HepG2 (cell line): ENCODE data around the gene ZNF845. TPM values are rescaled to one million over a fixed set of nuclear protein-coding genes. Genes with fewer than 3 reads are reported as not detected.

ENCODE experiments used
- AKAP8 ChIP-seq: sonication (generic); formaldehyde crosslinking; IDR thresholded peaks from 2 replicates; pipeline ENCODE4 v1.5.1; 2020; ENCODE audit warnings: mild to moderate bottlenecking, missing genetic modification reagents
- ARNT2 ChIP-seq: sonication (generic); formaldehyde crosslinking; IDR thresholded peaks from 2 replicates; pipeline ENCODE4 v1.8.0; 2022; ENCODE audit warnings: mild to moderate bottlenecking, low read depth, missing genetic modification reagents, moderate library complexity
- ASH2L ChIP-seq: fragments of 300-600, 200-600 bp; sonication (generic); IDR thresholded peaks from 2 replicates; pipeline ENCODE4 v1.7.0; 2017; ENCODE audit warnings: low read depth, mild to moderate bottlenecking, moderate library complexity, mixed read lengths, low read length; ENCODE audit not compliant: insufficient read length
- ATF7-NPFF ChIP-seq: sonication (generic); formaldehyde crosslinking; IDR thresholded peaks from 2 replicates; pipeline ENCODE4 v1.8.1; 2023; ENCODE audit warnings: mild to moderate bottlenecking, low read depth, missing genetic modification reagents, moderate library complexity
- BCL6 ChIP-seq: IDR thresholded peaks from 2 replicates; pipeline ENCODE4 v1.6.1; 2016; ENCODE audit warnings: missing genetic modification reagents, missing compliant biosample characterization
- BRCA1 ChIP-seq: sonication (generic); formaldehyde crosslinking; IDR thresholded peaks from 2 replicates; pipeline ENCODE4 v1.4.0; 2020; ENCODE audit warnings: missing genetic modification reagents
- ELF4 ChIP-seq: sonication (generic); formaldehyde crosslinking; IDR thresholded peaks from 2 replicates; pipeline ENCODE4 v1.5.0; 2020; ENCODE audit warnings: missing genetic modification reagents, mild to moderate bottlenecking, moderate library complexity, borderline replicate concordance
- HDAC1 ChIP-seq: sonication (generic); formaldehyde crosslinking; IDR thresholded peaks from 2 replicates; pipeline ENCODE4 v1.5.1; 2020; ENCODE audit warnings: mild to moderate bottlenecking, missing genetic modification reagents
- HDAC2 ChIP-seq: sonication (generic); formaldehyde crosslinking; IDR thresholded peaks from 2 replicates; pipeline ENCODE4 v1.4.0; 2020; ENCODE audit warnings: missing genetic modification reagents
- HNF4G ChIP-seq, 2 experiments: sonication (generic) in 1 of 2; formaldehyde crosslinking in 1 of 2; IDR thresholded peaks; 2 replicates each; pipeline versions ENCODE4 v1.4.0 to v1.6.1; 2011 to 2020; ENCODE audit warnings: borderline replicate concordance in 2 of 2, low read depth in 2 of 2, mild to moderate bottlenecking in 2 of 2, low read length in 1 of 2, missing genetic modification reagents in 1 of 2, moderate library complexity in 1 of 2
- KDM5A ChIP-seq: fragments of 200-600 bp; sonication (generic); IDR thresholded peaks from 2 replicates; pipeline ENCODE4 v1.7.0; 2018; ENCODE audit warnings: antibody characterized with exemption, mild to moderate bottlenecking, low read length, borderline replicate concordance
- MAF1 ChIP-seq: sonication (generic); formaldehyde crosslinking; IDR thresholded peaks from 2 replicates; pipeline ENCODE4 v1.5.0; 2020; ENCODE audit warnings: missing genetic modification reagents, borderline replicate concordance
- MAX ChIP-seq: IDR thresholded peaks from 2 replicates; pipeline ENCODE4 v1.6.1; 2012; ENCODE audit warnings: inconsistent platforms
- PHF20 ChIP-seq: sonication (generic); formaldehyde crosslinking; IDR thresholded peaks from 2 replicates; pipeline ENCODE4 v1.5.0; 2020; ENCODE audit warnings: mild to moderate bottlenecking, missing genetic modification reagents
- POLR2AphosphoS5 ChIP-seq: IDR thresholded peaks from 2 replicates; pipeline ENCODE4 v1.6.1; 2012; ENCODE audit warnings: low read depth, low read length
- POLR2G ChIP-seq: fragments of 200-400 bp; formaldehyde crosslinking; IDR thresholded peaks from 2 replicates; pipeline ENCODE4 v1.6.1; 2018; ENCODE audit warnings: mild to moderate bottlenecking, low read depth, low read length, moderate library complexity
- RBFOX2 ChIP-seq: fragments of 200-400 bp; formaldehyde crosslinking; IDR thresholded peaks from 2 replicates; pipeline ENCODE4 v1.6.1; 2017; ENCODE audit warnings: low read depth, mild to moderate bottlenecking, low read length
- SIN3A ChIP-seq: IDR thresholded peaks from 2 replicates; pipeline ENCODE4 v1.6.1; 2011; ENCODE audit warnings: low read depth, mild to moderate bottlenecking, control low read depth, low read length, borderline replicate concordance
- SMAD3 ChIP-seq: sonication (generic); formaldehyde crosslinking; IDR thresholded peaks from 2 replicates; pipeline ENCODE4 v1.4.0; 2020; ENCODE audit warnings: missing genetic modification reagents
- TAF1 ChIP-seq: sonication (generic); formaldehyde crosslinking; IDR thresholded peaks from 2 replicates; pipeline ENCODE4 v1.4.0; 2020; ENCODE audit warnings: missing genetic modification reagents
- ZMYM4 ChIP-seq: sonication (generic); formaldehyde crosslinking; IDR thresholded peaks from 2 replicates; pipeline ENCODE4 v1.8.1; 2023; ENCODE audit warnings: mild to moderate bottlenecking, missing genetic modification reagents
- ZNF143 ChIP-seq: sonication (generic); formaldehyde crosslinking; IDR thresholded peaks from 2 replicates; pipeline ENCODE4 v1.4.0; 2020; ENCODE audit warnings: missing genetic modification reagents
- ZNF180 ChIP-seq: sonication (generic); formaldehyde crosslinking; IDR thresholded peaks from 2 replicates; pipeline ENCODE4 v1.4.0; 2020; ENCODE audit warnings: low read depth, missing genetic modification reagents, borderline replicate concordance
- polyA plus RNA-seq, 8 experiments: library from polyadenylated mRNA; depleted of rRNA in 3 of 8; stranded (reverse) in 7 of 8; unstranded in 1 of 8; fragments of >200 nt; fragmentation: Illumina TruSeq in 4 of 8; extraction: Trizol in 4 of 8; gene quantifications; 2 replicates each; pipeline versions ENCODE4 v1.2.1 to v1.2.3, GENCODE V29; 2011 to 2016; ENCODE audit warnings: low read depth in 4 of 8, missing spikeins in 1 of 8, mixed read lengths in 1 of 8; ENCODE audit not compliant: insufficient read depth in 1 of 8
- total RNA-seq, 5 experiments: library from RNA; depleted of rRNA; stranded (reverse); fragments of >200 nt; fragmentation: Illumina TruSeq; extraction: Trizol; gene quantifications; 2 replicates each; pipeline ENCODE4 v1.2.3, GENCODE V29; 2016; ENCODE audit warnings: low read depth in 1 of 5
- TF ChIP-seq, protein P1 (sequence below): sonication (generic); formaldehyde crosslinking; IDR thresholded peaks from 2 replicates; pipeline ENCODE4 v1.8.1; 2023; ENCODE audit warnings: missing genetic modification reagents, inconsistent platforms, borderline replicate concordance
- TF ChIP-seq, protein P2 (sequence below): sonication (generic); formaldehyde crosslinking; IDR thresholded peaks from 2 replicates; pipeline ENCODE4 v1.5.0; 2020; ENCODE audit warnings: mild to moderate bottlenecking, missing genetic modification reagents

Gene ZNF845
- total and polyA plus RNA-seq, 2 of the 13 experiments (the other 11 are each of a cell fraction or from before 2014, with no cell fraction given) = 1.7 to 9.6 TPM

DNA sequence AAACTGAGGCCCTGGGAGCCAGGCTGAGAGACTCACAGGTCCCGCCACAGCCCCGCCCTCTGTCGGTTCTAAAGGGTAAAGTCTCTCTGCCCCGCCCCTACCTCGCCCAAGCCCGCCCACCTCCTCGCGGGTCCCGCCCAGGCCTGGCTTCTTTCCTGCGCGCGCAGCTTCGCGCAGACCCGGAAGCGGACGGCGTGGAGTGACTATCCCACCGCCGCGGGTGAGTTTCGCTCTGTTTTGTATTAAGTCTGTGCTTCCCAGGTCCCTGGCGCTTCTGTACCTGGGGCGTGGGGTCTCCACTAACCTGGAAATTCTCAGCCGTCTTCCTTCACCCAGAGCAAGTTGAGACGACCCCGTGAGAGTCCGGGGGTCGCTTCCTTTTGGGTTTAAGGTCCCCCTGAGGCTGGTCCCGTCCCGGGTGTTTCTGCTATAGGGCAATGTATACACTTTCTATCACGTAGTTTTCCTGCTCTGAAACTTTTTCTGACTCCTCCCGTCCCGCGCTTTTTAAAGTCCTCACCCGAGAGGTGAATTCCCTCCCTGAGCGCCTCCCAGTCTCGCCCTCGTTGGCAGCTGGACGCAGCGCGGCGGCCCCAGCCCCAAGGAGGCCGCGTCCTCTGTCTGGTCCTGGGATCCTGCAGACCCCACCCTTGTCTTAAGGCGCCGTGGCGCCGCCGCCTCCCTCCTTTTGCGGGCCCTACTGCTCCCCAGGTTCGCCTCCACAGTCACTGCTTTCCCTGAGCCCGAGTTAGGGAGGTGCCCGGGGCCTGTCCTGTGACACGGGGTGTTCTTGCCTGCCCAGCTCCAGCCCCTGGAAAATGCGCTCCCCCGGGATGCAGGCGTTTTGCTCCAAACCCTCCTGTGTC, 61.7 kb downstream of the ZNF845 start, which contains the start of gene ZNF765 (continued):
- TF ChIP-seq MAX (0 out of 2 replicates have a peak, but pooled peaks have one; percentile 8), ATF7-NPFF (CRISPR knock-in tag) (peak; percentile 23; the same call in 1 of the 2 replicates), PHF20 (CRISPR knock-in tag) (peak; percentile 68), AKAP8 (CRISPR knock-in tag) (0 out of 2 replicates have a peak, but pooled peaks have one; percentile 21), HDAC1 (CRISPR knock-in tag) (peak; percentile 71; the same call in 1 of the 2 replicates), POLR2G (peak; percentile 88), HDAC2 (CRISPR knock-in tag) (peak; percentile 20; the same call in 1 of the 2 replicates), BCL6 (CRISPR knock-in tag) (no peak), ARNT2 (CRISPR knock-in tag) (0 out of 2 replicates have a peak, but pooled peaks have one; percentile 9), RBFOX2 (peak; percentile 70), POLR2AphosphoS5 (peak; percentile 86), ELF4 (CRISPR knock-in tag) (peak; percentile 75; the same call in 1 of the 2 replicates), ZMYM4 (CRISPR knock-in tag) (peak; percentile 72; the same call in 1 of the 2 replicates), BRCA1 (CRISPR knock-in tag) (0 out of 2 replicates have a peak, but pooled peaks have one; percentile 57), SIN3A (peak; percentile 82; the same call in 1 of the 2 replicates), SMAD3 (peak; percentile 46; the same call in 1 of the 2 replicates), MAF1 (CRISPR knock-in tag) (0 out of 2 replicates have a peak, but pooled peaks have one; percentile 43), ASH2L (peak; percentile 39), ZNF180 (CRISPR knock-in tag) (no peak), ZNF143 (CRISPR knock-in tag) (0 out of 2 replicates have a peak, but pooled peaks have one; percentile 9), TAF1 (peak; percentile 31; the same call in 1 of the 2 replicates), HNF4G (IDR thresholded peaks at IDR 0.05; ENCODE audit: borderline replicate concordance, low read depth, low read length) (0 out of 2 replicates have a peak, but pooled peaks have one; percentile 6), HNF4G (CRISPR knock-in tag; IDR thresholded peaks at IDR 0.05; ENCODE audit: borderline replicate concordance, low read depth) (no peak), KDM5A (peak; percentile 57; the same call in 1 of the 2 replicates)
- TF ChIP-seq, protein P1, sequence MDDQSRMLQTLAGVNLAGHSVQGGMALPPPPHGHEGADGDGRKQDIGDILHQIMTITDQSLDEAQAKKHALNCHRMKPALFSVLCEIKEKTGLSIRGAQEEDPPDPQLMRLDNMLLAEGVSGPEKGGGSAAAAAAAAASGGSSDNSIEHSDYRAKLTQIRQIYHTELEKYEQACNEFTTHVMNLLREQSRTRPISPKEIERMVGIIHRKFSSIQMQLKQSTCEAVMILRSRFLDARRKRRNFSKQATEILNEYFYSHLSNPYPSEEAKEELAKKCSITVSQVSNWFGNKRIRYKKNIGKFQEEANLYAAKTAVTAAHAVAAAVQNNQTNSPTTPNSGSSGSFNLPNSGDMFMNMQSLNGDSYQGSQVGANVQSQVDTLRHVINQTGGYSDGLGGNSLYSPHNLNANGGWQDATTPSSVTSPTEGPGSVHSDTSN (CRISPR knock-in tag) = 0 out of 2 replicates have a peak, but pooled peaks have one; percentile 59
- TF ChIP-seq, protein P2, sequence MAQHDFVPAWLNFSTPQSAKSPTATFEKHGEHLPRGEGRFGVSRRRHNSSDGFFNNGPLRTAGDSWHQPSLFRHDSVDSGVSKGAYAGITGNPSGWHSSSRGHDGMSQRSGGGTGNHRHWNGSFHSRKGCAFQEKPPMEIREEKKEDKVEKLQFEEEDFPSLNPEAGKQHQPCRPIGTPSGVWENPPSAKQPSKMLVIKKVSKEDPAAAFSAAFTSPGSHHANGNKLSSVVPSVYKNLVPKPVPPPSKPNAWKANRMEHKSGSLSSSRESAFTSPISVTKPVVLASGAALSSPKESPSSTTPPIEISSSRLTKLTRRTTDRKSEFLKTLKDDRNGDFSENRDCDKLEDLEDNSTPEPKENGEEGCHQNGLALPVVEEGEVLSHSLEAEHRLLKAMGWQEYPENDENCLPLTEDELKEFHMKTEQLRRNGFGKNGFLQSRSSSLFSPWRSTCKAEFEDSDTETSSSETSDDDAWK (CRISPR knock-in tag) = no peak
